Activated naive CD8-positive, alpha-beta T cell treated with anti-CD3 and anti-CD28 coated beads, Interleukin-2, amount 50 U/mL, for 24 hours (primary cell): ENCODE results near the gene ATP1A4.

ENCODE experiments used
- ATAC-seq: fragments of 150-1000 bp; cut with Tn5 transposase; one replicate; pipeline ENCODE4 v1.10.0; 2021
- DNase-seq: peaks from one replicate; pipeline ENCODE4 v3.0.0; 2021
- H3K27ac Mint-ChIP-seq: one replicate; pipeline ENCODE4 v1.8.0; 2021; ENCODE audit warnings: mild to moderate bottlenecking, mixed read lengths
- H3K27me3 Mint-ChIP-seq: one replicate; pipeline ENCODE4 v1.8.0; 2021; ENCODE audit warnings: mixed read lengths
- H3K36me3 Mint-ChIP-seq: one replicate; pipeline ENCODE4 v1.8.0; 2021; ENCODE audit warnings: low read depth, mixed read lengths
- H3K4me1 Mint-ChIP-seq: one replicate; pipeline ENCODE4 v1.8.0; 2021; ENCODE audit warnings: mixed read lengths
- H3K4me3 Mint-ChIP-seq: one replicate; pipeline ENCODE4 v1.8.0; 2021; ENCODE audit warnings: mild to moderate bottlenecking, moderate library complexity, mixed read lengths
- H3K9me3 Mint-ChIP-seq: one replicate; pipeline ENCODE4 v1.8.0; 2021; ENCODE audit warnings: mixed read lengths

Gene ATP1A4

DNA sequence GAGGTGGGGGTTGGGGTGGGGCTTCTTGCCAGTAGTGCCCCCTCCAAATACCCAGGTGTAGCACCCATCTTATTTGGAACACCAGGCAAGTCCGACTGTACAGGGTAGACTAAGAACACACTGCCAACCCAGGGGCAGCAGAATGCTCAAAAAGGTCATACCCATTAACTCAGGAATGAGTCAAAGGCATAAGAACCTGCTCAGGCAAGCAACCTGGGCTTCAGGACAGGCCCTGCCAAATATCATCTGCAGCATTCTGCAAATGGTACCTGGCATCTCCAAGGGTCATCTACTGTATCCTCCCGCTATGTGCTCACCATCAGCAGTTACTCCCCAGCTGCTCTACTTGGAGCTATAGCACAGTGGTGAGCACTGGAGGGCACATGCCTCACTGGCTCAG is 73.2 kb downstream of the ATP1A4 start:
- peak; percentile 15 for ATAC-seq
- no peak overlapping the region for H3K27ac Mint-ChIP-seq

GRCh38 chr1:160225345-160225744 is 73.9 kb downstream of the ATP1A4 start:
- Mint-ChIP-seq H3K36me3 (peaks cover 49% of the 10 kb centered on the region), H3K27me3 (no peaks in the 10 kb centered on the region), H3K27ac (no peak overlapping the region), H3K9me3 (no peaks in the 10 kb centered on the region), H3K4me1 (no peaks in the 10 kb centered on the region), H3K4me3 (no peak overlapping the region)
- ATAC-seq (no peak), DNase-seq (no peak)

More for the DNA sequence above, 73.2 kb downstream of the ATP1A4 start:
- H3K9me3 Mint-ChIP-seq = no peaks in the 10 kb centered on the region
- no peaks in the 10 kb centered on the region for H3K4me1 Mint-ChIP-seq
- peaks cover 47% of the 10 kb centered on the region for H3K36me3 Mint-ChIP-seq
- H3K27me3 Mint-ChIP-seq = no peaks in the 10 kb centered on the region
- no peak overlapping the region for H3K4me3 Mint-ChIP-seq
- DNase-seq = no peak

GRCh38 chr1:160226623-160227022 is 75.2 kb downstream of the ATP1A4 start:
- no peaks in the 10 kb centered on the region for H3K9me3 Mint-ChIP-seq
- ATAC-seq (no peak), DNase-seq (no peak)
- H3K4me3 Mint-ChIP-seq = no peak overlapping the region
- no peaks in the 10 kb centered on the region for H3K4me1 Mint-ChIP-seq
- H3K27ac Mint-ChIP-seq = no peak overlapping the region
- peaks cover 53% of the 10 kb centered on the region for H3K36me3 Mint-ChIP-seq
- no peaks in the 10 kb centered on the region for H3K27me3 Mint-ChIP-seq

DNA sequence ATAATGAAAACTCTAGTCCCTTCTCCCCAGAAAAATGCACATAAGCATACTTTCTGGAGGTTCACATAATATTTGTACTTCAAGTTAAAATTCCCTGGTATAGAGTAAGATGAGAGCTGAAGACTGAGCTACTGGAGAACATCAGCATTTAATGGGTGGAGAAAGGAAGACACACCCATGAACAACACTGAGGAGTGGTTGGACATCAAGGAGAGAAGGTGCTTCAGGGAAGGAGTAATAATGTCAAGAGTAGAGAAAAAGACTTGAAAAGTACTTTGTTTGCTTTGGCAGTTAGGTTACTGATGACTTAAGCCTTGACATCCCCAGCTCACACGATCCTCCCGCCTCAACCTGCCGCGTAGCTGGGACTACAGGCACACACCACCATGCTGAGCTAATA is 75.6 kb downstream of the ATP1A4 start:
- H3K4me3 Mint-ChIP-seq = no peak overlapping the region
- DNase-seq = no peak
- peaks cover 49% of the 10 kb centered on the region for H3K36me3 Mint-ChIP-seq
- ATAC-seq = no peak
- H3K4me1 Mint-ChIP-seq = no peaks in the 10 kb centered on the region
- H3K27me3 Mint-ChIP-seq = no peaks in the 10 kb centered on the region
- no peak overlapping the region for H3K27ac Mint-ChIP-seq
- H3K9me3 Mint-ChIP-seq = no peaks in the 10 kb centered on the region

DNA sequence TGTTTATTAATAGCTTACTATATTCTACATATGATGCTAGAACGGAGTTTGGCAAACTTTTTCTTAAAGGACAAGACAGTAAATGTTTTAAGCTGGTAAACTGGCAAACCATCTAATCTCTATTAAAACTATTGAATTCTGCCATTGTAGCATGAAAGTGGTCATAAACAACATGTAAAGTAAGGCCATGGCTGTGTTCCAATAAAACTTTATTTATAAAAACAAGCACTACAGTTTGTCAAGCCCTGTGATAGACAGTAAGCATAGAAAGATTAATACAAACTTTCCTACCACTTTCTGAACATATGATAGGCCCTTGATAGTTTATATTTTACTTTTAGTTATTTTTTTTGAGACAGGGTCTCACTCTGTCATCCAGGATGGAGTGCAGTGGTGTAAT is 76.2 kb downstream of the ATP1A4 start:
- Mint-ChIP-seq H3K27me3 (no peaks in the 10 kb centered on the region), H3K4me1 (no peaks in the 10 kb centered on the region), H3K36me3 (peaks cover 48% of the 10 kb centered on the region), H3K27ac (no peak overlapping the region), H3K9me3 (no peaks in the 10 kb centered on the region), H3K4me3 (no peak overlapping the region)
- no peak for ATAC-seq
- no peak for DNase-seq

GRCh38 chr1:160228431-160228830 is 77.0 kb downstream of the ATP1A4 start:
- no peak overlapping the region for H3K27ac Mint-ChIP-seq

GRCh38 chr1:160232911-160233310 is 81.5 kb downstream of the ATP1A4 start:
- H3K27ac Mint-ChIP-seq = no peak overlapping the region
- peaks cover 6% of the 10 kb centered on the region for H3K4me1 Mint-ChIP-seq
- H3K9me3 Mint-ChIP-seq = no peaks in the 10 kb centered on the region
- H3K36me3 Mint-ChIP-seq = peaks cover 54% of the 10 kb centered on the region
- no peak for DNase-seq
- no peak overlapping the region for H3K4me3 Mint-ChIP-seq
- ATAC-seq = no peak
- H3K27me3 Mint-ChIP-seq = no peaks in the 10 kb centered on the region

More at GRCh38 chr1:160228431-160228830, 77.0 kb downstream of the ATP1A4 start:
- Mint-ChIP-seq H3K4me1 (no peaks in the 10 kb centered on the region), H3K4me3 (no peak overlapping the region), H3K27me3 (no peaks in the 10 kb centered on the region), H3K36me3 (peaks cover 47% of the 10 kb centered on the region), H3K9me3 (no peaks in the 10 kb centered on the region)
- ATAC-seq = no peak
- DNase-seq = no peak
